ENCODE measurements around the gene SIM1.

SIM1 gene

DNA sequence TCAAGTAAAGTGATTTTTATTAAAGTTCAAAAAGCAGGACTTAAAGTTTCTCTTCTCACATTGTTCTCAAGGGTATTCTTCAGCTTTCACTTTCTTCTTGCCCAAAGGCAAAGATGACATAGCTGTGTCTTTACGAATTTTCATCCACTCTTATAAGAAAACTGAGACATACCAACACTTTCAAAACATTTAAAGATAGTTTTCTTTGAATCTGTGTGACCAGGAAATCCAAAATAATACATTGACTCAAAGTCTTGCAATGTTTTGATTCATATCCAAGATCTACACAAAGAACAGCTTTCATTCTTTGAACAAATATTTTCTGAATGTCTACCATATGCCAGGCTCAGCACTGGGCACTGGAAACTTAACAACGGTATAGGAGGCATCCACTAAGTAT, 117.9 kb downstream of the SIM1 start:
- DNase-seq: no peak

DNA sequence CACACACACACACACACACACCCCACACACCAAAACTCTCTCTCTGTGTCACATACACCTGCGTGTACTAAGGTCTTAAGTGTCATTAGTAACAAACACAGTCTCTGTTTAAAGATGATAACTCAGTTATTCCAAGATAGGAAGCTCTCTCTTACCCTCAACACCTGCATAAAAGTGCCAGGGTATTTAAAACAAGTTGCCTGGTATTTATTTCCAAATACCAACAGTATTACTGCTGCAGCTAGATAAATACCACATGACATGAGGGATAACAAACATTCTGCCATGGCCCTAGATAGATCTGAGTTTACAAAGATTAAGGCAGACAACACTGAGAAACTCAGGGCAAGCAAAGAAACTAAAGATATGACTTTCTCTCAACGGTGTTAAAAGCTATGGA, 118.5 kb downstream of the SIM1 start:
- no peak for DNase-seq

DNA sequence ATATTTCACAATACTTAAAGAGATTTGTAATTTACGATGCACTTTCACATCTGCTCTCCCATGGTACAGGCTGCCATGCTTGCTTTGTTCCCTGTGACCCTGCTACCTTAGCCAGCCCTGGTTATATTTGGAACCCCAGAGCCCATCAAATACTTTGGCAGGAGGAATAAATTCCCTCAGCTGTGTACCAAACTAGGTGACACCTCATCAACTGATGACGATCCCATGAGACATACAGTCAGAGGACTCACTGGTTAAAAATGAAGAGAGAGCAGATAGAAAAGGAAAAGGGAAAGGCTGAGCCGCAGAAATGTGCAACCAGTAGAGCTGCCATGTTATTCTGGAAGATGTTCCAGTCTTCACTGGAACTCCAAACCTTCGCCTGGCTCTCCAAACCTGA, 120.0 kb downstream of the SIM1 start:
- DNase-seq: no peak

GRCh38 chr6:100344321-100344720, 120.4 kb downstream of the SIM1 start:
- DNase-seq: no peak

- no peak for DNase-seq
These were observed 121.2 kb downstream of the SIM1 start for GRCh38 chr6:100343316-100344077.

GRCh38 chr6:100342830-100343229, 121.9 kb downstream of the SIM1 start:
- DNase-seq: no peak

DNA sequence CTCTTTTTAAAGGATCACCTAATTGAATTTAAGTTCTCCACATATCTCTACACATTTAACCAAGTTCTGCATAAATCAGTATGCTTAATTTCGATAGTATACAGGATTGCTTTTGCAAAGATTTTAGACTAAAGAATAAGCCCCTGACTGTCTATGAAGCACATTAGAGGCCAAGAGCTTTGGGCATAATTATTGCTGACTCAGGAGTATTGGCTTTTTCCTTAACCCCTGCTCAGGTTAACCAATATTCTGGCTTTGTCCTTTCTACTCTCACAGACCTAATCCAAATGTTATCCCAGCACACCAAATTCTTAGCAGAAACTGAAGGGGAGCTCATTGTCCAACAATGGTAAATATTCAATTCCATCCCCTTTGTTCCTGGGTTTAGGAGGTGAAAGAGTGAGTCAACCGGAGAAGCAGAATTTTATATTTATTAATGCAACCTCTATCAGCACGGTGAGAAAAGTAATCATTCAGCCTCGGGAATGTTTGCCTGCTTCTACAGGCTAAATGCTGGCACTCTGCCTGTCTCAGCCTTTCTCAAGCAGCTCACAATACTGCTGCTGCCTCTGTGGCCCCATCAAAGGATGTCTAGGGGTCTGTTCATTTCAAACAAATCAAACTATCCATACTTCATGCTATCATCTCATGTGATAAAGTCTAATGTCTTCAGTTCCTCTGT, 125.0 kb downstream of the SIM1 start:
- DNase-seq: no peak

- no peak for DNase-seq
These were observed 126.6 kb downstream of the SIM1 start for GRCh38 chr6:100338090-100338489.

- no peak for DNase-seq
These were observed 127.8 kb downstream of the SIM1 start for GRCh38 chr6:100336876-100337275.

DNA sequence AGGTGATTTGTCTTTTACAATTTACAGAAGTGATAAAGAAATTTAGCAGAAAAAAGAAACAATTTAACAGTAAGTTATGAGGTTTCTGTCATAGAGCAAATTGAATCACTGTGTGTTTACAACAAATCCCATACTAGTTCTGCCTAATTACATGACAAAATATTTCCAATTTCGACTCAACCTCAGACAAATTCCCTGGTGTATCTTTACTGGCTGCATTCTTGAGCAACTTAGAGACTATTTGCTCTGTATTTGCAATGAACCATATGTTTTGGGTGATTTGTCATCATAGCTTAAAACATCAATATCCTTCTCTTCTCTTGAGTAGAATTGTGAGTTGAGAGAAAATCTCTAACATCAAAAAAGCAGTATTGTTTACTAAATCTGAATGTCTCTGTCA, 128.7 kb downstream of the SIM1 start:
- no peak for DNase-seq

All from cerebellar nuclear complex (tissue), 1 donor.